Glomerular visceral epithelial cell (primary cell): ENCODE measurements around the gene CBLB.
"Not testable (repeated sequence)": the region's sequence is repeated elsewhere in the genome, so short reads cannot be mapped to it uniquely, and the experiment has no call there.

Experiments
- DNase-seq: peaks from one replicate; pipeline ENCODE4 v3.0.0-alpha.2; 2016; ENCODE audit errors: extremely low spot score

The CBLB gene

GRCh38 chr3:105786990-105787389 lies 81.8 kb downstream of the CBLB start:
- DNase-seq: no peak

GRCh38 chr3:105786241-105786640 lies 82.6 kb downstream of the CBLB start:
- no peak for DNase-seq

DNA sequence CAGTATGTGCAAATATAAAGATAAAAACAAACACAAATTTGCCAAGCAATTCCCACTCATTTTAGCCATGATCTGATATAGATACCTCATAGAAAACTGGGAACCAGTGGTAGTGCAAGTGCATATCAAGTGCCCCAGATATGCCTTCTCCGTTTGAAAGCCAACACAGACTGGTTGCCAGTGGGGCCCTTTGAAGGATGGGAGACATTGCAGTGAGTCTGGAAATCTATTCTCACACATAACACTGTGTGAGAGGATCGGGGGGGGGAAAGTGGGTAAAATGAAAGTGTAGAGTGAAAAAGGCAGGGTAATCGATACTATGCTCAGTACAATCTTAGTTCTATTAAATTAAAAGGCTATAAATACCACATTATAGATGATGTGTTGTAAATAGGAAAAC lies 83.0 kb downstream of the CBLB start:
- DNase-seq: no peak

- DNase-seq: no peak
These were observed 85.2 kb downstream of the CBLB start for GRCh38 chr3:105783631-105784030.

DNA sequence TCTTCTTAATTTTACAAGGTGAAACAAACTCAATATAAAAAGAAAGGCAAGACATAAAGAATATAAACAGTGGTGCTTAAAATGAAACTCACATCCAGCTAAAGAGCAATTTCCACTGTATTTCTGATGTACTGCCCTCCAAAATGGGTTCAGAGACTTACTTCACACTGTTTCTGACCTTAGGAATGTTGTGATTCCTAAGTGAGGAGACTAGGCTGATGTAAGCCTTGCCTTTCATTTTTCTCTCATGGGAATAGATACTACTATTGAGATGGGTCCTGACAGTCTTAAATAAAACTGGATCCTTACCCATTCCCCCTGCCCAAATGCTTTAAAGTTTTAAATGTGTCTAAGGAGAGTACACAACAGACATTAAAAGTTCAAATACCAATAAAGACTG lies 86.9 kb downstream of the CBLB start:
- DNase-seq: no peak

DNA sequence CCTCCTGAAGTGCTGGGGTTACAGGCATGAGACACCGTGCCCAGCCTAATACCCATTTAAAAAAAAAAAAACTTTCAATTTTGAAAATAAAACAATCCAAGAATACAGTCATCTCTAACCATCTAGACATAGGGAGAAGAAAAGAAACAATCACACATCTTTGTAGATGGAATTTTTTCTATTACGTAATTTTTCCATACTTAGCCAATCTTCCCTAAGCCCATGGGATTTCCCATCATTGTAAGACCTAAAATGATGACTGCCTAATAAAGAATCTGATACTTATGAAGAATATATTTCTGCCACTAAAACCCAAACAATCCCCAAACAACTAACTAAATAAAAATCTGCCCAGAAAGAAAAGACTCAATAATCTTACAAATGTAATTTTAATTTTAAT lies 88.7 kb downstream of the CBLB start:
- no peak for DNase-seq

DNA sequence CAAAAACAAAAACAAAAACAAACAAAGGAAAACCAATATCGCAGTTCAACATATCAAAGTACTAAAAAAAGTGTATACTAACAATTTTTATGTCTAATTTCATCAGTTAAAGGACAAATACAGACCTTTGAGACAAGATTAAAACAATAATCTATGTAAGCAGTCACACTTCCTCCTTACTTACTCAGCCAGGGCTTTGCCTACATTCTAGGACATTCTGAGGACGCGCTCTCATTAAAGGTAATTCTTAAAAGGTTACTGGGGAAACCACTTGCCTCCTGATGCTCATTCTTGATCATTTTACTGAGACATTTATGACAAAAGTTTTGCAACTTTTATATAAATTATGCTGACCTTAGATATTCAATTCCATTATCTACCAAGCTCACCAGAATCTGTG lies 93.4 kb downstream of the CBLB start:
- no peak for DNase-seq

GRCh38 chr3:105774444-105775180 lies 94.2 kb downstream of the CBLB start:
- no peak for DNase-seq

- DNase-seq: no peak
These were observed 95.5 kb downstream of the CBLB start for GRCh38 chr3:105773291-105773690.

DNA sequence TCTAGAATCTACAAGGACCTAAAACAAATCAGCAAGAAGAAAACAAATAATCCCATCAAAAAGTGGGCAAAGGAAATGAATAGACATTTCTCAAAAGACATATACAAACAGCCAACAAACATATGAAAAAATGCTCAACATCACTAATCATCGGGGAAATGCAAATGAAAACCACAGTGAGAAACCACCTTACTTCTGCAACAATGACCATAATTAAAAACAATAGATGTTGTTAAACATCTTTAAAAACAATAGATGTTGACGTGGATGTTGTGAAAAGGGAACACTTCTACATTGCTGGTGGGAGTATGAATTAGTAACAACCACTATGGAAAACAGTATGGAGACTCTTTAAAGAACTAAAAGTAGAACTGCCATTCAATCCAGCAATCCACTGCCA lies 96.2 kb downstream of the CBLB start:
- DNase-seq: no peak

- DNase-seq: no peak
These were observed 97.4 kb downstream of the CBLB start for GRCh38 chr3:105771392-105771791.

DNA sequence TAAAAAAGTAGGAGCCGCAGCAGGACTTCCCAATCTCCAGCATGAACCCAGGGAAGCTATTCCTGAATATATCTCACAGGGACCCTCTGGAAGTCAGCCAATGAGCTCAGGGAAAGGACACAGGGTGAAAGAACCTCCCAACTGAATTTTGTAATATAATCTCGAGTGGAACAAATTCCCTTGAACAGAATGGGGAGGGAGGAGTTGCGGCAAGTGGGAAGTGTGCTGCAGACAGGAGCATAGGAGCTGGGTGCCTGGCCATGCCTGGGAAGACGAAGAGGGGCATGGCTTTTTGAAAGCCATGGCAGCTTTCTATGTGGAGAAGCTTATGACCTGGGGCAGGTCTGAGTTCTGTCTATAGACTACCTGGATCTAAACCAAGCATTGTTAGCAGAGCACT lies 98.4 kb downstream of the CBLB start:
- no peak for DNase-seq

GRCh38 chr3:105767776-105768175 lies 101.0 kb downstream of the CBLB start:
- no peak for DNase-seq

DNA sequence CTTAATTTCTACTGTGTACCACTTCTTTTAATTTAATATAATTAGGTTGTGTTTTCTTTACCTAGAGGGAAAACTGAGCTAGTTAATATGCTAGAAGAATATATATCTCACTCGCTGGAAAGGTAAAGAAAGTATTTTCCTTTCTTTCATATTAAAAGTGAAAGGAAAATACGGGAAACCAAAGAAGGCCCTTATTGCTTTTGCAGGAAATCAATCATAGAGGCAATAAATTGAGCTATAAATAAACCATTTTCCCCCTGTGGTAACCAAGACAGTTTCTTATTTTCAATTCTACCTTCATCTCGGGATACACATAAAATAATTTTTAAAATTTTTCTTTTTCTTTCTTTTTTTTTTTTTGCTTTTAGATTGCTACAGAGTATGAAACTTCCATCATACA lies 101.6 kb downstream of the CBLB start:
- no peak for DNase-seq

GRCh38 chr3:105765308-105765639 lies 103.5 kb downstream of the CBLB start:
- no peak for DNase-seq

DNA sequence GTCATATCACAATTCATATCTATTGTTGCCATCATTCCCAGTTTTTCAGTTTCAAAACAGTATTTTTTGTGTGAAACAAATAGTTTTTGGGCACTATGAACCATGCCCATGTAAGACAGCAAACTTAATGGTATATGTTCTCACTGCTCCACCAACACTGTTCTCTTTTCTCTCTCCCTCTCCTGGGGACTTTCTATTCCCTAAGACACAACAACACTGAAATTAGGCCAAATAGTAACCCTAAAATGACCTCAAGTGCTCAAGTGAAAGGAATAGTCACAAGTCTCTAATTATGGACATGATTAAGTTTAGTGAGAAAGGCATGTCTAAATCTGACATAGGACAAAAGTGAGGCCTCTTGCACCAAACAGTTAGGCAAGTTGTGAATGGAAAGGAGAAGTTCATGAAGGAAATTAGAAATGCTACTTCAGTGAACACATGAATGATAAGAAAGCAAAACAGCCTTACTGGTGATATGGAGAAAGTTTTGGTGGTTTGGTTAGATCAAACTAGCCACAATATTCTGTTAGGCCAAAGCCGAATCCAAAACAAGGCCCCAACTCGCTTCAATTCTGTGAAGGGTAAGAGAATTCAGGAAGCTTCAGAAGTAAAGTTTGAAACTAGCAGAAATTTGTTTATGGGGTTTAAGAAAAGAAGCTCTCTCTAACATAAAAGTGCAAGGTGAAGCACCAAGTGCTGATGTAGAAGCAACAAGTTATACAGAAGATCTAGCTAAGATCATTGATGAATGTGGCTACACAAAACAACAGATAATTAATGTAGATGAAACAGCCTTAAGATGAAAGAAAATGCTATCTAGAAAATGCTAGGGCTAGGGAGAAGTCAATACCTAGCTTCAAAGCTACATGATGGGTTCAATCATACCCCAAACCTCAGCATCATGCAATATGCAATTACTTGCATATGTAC lies 104.2 kb downstream of the CBLB start:
- no peak for DNase-seq

- DNase-seq: no peak
These were observed 105.2 kb downstream of the CBLB start for GRCh38 chr3:105763659-105764036.

GRCh38 chr3:105762749-105763658 lies 105.8 kb downstream of the CBLB start:
- DNase-seq: no peak

GRCh38 chr3:105762214-105762613 lies 106.6 kb downstream of the CBLB start:
- not testable (repeated sequence) for DNase-seq

- DNase-seq: no peak
These were observed 109.3 kb downstream of the CBLB start for GRCh38 chr3:105759442-105760078.

DNA sequence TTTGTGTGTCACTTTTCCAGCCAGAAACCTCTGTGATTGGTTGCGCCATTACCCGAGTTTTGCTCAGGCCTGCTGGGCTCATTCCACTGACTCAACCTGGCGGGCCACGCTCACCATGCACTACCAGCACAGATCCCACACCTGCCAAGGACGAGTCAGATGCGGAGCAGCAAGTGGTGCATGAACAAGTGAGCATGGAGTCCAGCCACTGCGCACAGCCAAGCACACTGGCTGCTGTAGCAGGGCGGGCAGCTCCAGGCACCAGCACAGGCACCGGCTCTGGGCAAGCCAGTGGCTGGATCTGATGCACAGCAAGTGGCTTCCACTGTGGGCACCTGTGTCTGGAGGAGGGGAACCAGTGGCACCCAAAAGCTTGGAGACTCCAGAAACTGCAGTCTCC lies 110.4 kb downstream of the CBLB start:
- no peak for DNase-seq
